HFFc6 (cell line): ENCODE measurements around the gene THEM5. TPM values are rescaled to one million over a fixed set of nuclear protein-coding genes. Genes with fewer than 3 reads are reported as not detected.
A peak's percentile ranks its signal among the peaks of the same experiment; 100 is the strongest.
"Not testable (repeated sequence)": the region's sequence is repeated elsewhere in the genome, so short reads cannot be mapped to it uniquely, and the experiment has no call there.

ENCODE experiments used
- DNase-seq: peaks from one replicate; pipeline ENCODE4 v3.0.0-alpha.2; 2018
- H3K27ac Mint-ChIP-seq: 2 replicates; pipeline ENCODE4 v1.8.0; 2020; ENCODE audit warnings: mild to moderate bottlenecking, mixed read lengths
- H3K27me3 Mint-ChIP-seq: 2 replicates; pipeline ENCODE4 v1.8.0; 2021; ENCODE audit warnings: mild to moderate bottlenecking, moderate library complexity, mixed read lengths; ENCODE audit not compliant: insufficient read depth
- H3K36me3 Mint-ChIP-seq: 2 replicates; pipeline ENCODE4 v1.8.0; 2021; ENCODE audit warnings: low read depth, mixed read lengths
- H3K4me1 Mint-ChIP-seq: 2 replicates; pipeline ENCODE4 v1.8.0; 2020; ENCODE audit warnings: low read depth, mixed read lengths
- H3K4me3 Mint-ChIP-seq: 2 replicates; pipeline ENCODE4 v1.8.0; 2020; ENCODE audit warnings: mild to moderate bottlenecking, moderate library complexity, mixed read lengths
- H3K9me3 Mint-ChIP-seq: 2 replicates; pipeline ENCODE4 v1.8.0; 2020; ENCODE audit warnings: mild to moderate bottlenecking, mixed read lengths
- CTCF ChIP-seq: fragments of 200-600 bp; sonication (generic); IDR thresholded peaks from 2 replicates; pipeline ENCODE4 v1.5.0; 2021; ENCODE audit warnings: antibody characterized with exemption, mild to moderate bottlenecking
- total RNA-seq, 6 experiments: library from RNA; stranded (reverse); fragmentation: NEBNext Ultra II Directional; extraction: Animal tissue kit (Norgen Biotek cat#: 25700); gene quantifications; 2 replicates in 1 of 6; 3 replicates in 5 of 6; pipeline ENCODE4 v1.2.3, GENCODE V29; 2021

Gene THEM5
- total RNA-seq, 6 experiments from 2014 or later, result not detected

- H3K36me3 Mint-ChIP-seq, result no peaks in the 10 kb centered on the region
- no peak overlapping the region for H3K27ac Mint-ChIP-seq
- no peak for DNase-seq
- H3K4me3 Mint-ChIP-seq, result no peak overlapping the region
- H3K4me1 Mint-ChIP-seq, result peaks cover 20% of the 10 kb centered on the region
- H3K9me3 Mint-ChIP-seq, result no peaks in the 10 kb centered on the region
- peaks cover 14% of the 10 kb centered on the region for H3K27me3 Mint-ChIP-seq
- no peak for TF ChIP-seq CTCF
These were observed 5.6 kb upstream of the THEM5 start for GRCh38 chr1:151858886-151859665.

- Mint-ChIP-seq H3K27ac (peak overlapping the region; percentile 36; the same call in 1 of the 2 replicates), H3K4me1 (peaks cover 20% of the 10 kb centered on the region), H3K36me3 (no peaks in the 10 kb centered on the region), H3K27me3 (peaks cover 14% of the 10 kb centered on the region), H3K9me3 (no peaks in the 10 kb centered on the region), H3K4me3 (no peak overlapping the region)
- peak; percentile 32 for DNase-seq
- no peak for TF ChIP-seq CTCF
These were observed 4.7 kb upstream of the THEM5 start for GRCh38 chr1:151858030-151858746.

- Mint-ChIP-seq H3K9me3 (no peaks in the 10 kb centered on the region), H3K36me3 (no peaks in the 10 kb centered on the region), H3K4me1 (peaks cover 20% of the 10 kb centered on the region), H3K27me3 (peaks cover 27% of the 10 kb centered on the region), H3K4me3 (no peak overlapping the region), H3K27ac (no peak overlapping the region; the same call in 1 of the 2 replicates)
- no peak for DNase-seq
- no peak for TF ChIP-seq CTCF
These were observed 2.4 kb upstream of the THEM5 start for GRCh38 chr1:151855933-151856332.

- not testable (repeated sequence) for H3K9me3 Mint-ChIP-seq, H3K4me3 Mint-ChIP-seq, H3K36me3 Mint-ChIP-seq, H3K27ac Mint-ChIP-seq, DNase-seq
- Mint-ChIP-seq H3K27me3 (peaks cover 27% of the 10 kb centered on the region), H3K4me1 (peaks cover 20% of the 10 kb centered on the region)
These were observed 2.0 kb upstream of the THEM5 start for GRCh38 chr1:151855516-151855915.

GRCh38 chr1:151854658-151855057, 1.1 kb upstream of the THEM5 start:
- H3K9me3 Mint-ChIP-seq, result no peaks in the 10 kb centered on the region
- H3K27me3 Mint-ChIP-seq, result peaks cover 33% of the 10 kb centered on the region
- no peak overlapping the region for H3K27ac Mint-ChIP-seq
- H3K4me3 Mint-ChIP-seq, result no peak overlapping the region
- TF ChIP-seq CTCF, result no peak
- no peak for DNase-seq
- H3K4me1 Mint-ChIP-seq, result peaks cover 20% of the 10 kb centered on the region
- no peaks in the 10 kb centered on the region for H3K36me3 Mint-ChIP-seq

GRCh38 chr1:151852733-151853132, 779 bp downstream of the THEM5 start:
- no peak overlapping the region for H3K4me3 Mint-ChIP-seq
- no peak for TF ChIP-seq CTCF
- no peaks in the 10 kb centered on the region for H3K9me3 Mint-ChIP-seq
- H3K36me3 Mint-ChIP-seq, result no peaks in the 10 kb centered on the region
- H3K4me1 Mint-ChIP-seq, result peaks cover 9% of the 10 kb centered on the region
- H3K27me3 Mint-ChIP-seq, result peaks cover 48% of the 10 kb centered on the region
- DNase-seq, result no peak
- no peak overlapping the region for H3K27ac Mint-ChIP-seq
